ENCODE data around the gene ZNF205. TPM values are rescaled to one million over a fixed set of nuclear protein-coding genes. Genes with fewer than 3 reads are reported as not detected.

Gene ZNF205
- total and polyA plus RNA-seq, 2 donors (not counting 1 experiment from before 2014, with no cell fraction given), result not detected

DNA sequence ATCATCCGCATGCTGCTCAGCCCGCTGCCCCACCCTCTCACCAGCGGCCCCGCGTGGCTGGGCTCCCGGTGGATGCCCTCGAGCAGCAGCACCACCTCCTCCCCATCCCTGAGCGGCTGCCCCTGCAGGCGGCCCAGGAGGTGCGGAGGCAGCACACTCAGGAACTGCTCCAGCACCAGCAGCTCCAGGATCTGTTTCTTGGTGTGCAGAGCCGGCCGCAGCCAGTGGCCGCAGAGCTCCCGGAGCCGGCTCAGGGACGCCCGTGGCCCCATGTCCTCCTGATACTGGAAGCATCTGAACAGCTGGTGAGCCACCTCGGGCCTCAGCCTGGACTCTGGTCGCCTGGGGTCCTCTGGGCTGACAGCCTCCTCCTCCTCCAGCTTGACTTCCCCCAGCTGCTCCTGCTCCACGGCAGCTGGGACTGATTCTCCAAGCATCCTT is 19.9 kb upstream of the ZNF205 start:
- H3K36me3 ChIP-seq (replicated peaks in 1 of 2; ENCODE audit: control extremely low read depth in 1 of 2, control insufficient read depth in 1 of 2, extremely low read depth in 1 of 2, insufficient read depth in 2 of 2, low read length in 1 of 2), result no peaks in the 10 kb centered on the region
- intact Hi-C loops (cut with micrococcal nuclease), result no loop called here
- WGBS (ENCODE audit: insufficient coverage), result 93% methylated on average over 20 of the region's 20 CpGs
- TF ChIP-seq, protein P1, sequence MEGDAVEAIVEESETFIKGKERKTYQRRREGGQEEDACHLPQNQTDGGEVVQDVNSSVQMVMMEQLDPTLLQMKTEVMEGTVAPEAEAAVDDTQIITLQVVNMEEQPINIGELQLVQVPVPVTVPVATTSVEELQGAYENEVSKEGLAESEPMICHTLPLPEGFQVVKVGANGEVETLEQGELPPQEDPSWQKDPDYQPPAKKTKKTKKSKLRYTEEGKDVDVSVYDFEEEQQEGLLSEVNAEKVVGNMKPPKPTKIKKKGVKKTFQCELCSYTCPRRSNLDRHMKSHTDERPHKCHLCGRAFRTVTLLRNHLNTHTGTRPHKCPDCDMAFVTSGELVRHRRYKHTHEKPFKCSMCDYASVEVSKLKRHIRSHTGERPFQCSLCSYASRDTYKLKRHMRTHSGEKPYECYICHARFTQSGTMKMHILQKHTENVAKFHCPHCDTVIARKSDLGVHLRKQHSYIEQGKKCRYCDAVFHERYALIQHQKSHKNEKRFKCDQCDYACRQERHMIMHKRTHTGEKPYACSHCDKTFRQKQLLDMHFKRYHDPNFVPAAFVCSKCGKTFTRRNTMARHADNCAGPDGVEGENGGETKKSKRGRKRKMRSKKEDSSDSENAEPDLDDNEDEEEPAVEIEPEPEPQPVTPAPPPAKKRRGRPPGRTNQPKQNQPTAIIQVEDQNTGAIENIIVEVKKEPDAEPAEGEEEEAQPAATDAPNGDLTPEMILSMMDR (IDR thresholded peaks at IDR 0.05), result no peak
- no peak for TF ChIP-seq EZH2 (IDR thresholded peaks at IDR 0.05; ENCODE audit: borderline replicate concordance, insufficient read depth, low read depth, low read length, poor library complexity, severe bottlenecking)
- H3K9me3 ChIP-seq (ENCODE audit: control extremely low read depth in 1 of 3, control insufficient read depth in 2 of 3, insufficient read depth in 1 of 3, low read length in 2 of 3), result no peaks in the 10 kb centered on the region
- H2AFZ ChIP-seq (ENCODE audit: insufficient read depth, low read depth, low read length, poor library complexity, severe bottlenecking), result no peak overlapping the region
- Mint-ChIP-seq H3K4me1 (peaks cover 19% of the 10 kb centered on the region), H3K27me3 (peaks cover 6% of the 10 kb centered on the region), H3K27ac (no peak overlapping the region), H3K9me3 (ENCODE audit: insufficient read depth) (no peaks in the 10 kb centered on the region), H3K4me3 (no peak overlapping the region)
- H3K27ac ChIP-seq (ENCODE audit: low read length in 2 of 2), result no peak overlapping the region
- no peak overlapping the region for H3K9ac ChIP-seq (ENCODE audit: low read length)
- no peaks in the 10 kb centered on the region for H3K79me2 ChIP-seq (ENCODE audit: control insufficient read depth, insufficient read depth, low read length)
- no peaks in the 10 kb centered on the region for H4K20me1 ChIP-seq (ENCODE audit: control insufficient read depth, insufficient read depth, low read length, poor library complexity, severe bottlenecking)
- ChIA-PET POLR2A (interaction anchor here (0.5 to 1.0 kb wide), 2 partner anchors 34 to 64 kb away, joined by 3 to 5 read pairs; no protein-coding TSS in a partner anchor), CTCF (interaction anchor here (0.9 to 12.2 kb wide), 2 partner anchors 37 to 133 kb away, joined by 3 to 238 read pairs; partner anchors contain the start of gene ZNF213)
- peaks cover 9 to 12% of the 10 kb centered on the region in 2 donors for H3K4me1 ChIP-seq (ENCODE audit: control insufficient read depth in 2 of 2, insufficient read depth in 2 of 2, low read length in 2 of 2)
- ATAC-seq (ENCODE audit: low read depth) (no peak), DNase-seq (no peak)
- no peak overlapping the region for H3K4me2 ChIP-seq (replicated peaks; ENCODE audit: low read depth, low read length, poor library complexity, severe bottlenecking)
- peaks cover 0 to 5% (median 2%) of the 10 kb centered on the region in 4 experiments for H3K27me3 ChIP-seq (replicated peaks in 1 of 4; ENCODE audit: control extremely low read depth in 1 of 4, control insufficient read depth in 3 of 4, insufficient read depth in 4 of 4, low read length in 3 of 4)
- H3K4me3 ChIP-seq (ENCODE audit: control extremely low read depth in 1 of 5, extremely low read depth in 1 of 5, insufficient read depth in 1 of 5, low read depth in 2 of 5, low read length in 4 of 5), result no peak overlapping the region

DNA sequence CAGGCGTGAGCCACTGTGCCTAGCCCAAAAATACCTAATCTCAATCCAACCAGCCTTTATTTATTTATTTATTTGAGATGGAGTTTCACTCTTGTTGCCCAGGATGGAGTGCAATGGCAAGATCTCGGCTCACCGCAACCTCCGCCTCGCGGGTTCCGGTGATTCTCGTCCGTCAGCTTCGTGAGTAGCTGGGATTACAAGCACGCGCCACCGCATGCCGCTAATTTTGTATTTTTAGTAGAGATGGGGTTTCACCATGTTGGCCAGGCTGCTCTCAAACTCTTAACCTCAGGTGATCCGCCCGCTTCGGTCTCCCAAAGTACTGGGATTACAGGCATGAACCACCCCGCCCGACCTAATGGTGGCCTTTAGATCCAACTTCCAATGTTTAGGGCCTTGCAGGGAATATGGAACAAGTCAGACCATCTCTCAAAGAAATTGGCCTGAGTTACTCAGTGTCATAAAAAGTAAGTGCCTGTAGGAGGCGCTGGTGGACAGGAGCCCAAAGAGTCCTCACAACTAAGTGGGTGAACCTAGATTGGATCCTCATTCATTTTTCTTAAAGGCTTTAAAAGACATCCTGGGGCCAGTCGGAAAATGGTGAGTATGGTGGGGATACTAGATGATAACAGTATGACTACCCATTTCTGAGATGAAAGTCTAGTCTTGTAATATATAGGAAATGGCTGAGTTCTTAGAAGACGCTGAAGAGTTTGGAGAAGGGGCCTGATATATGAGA is 17.9 kb upstream of the ZNF205 start:
- CTCF ChIA-PET, result interaction anchor here (1.1 to 12.2 kb wide), 6 partner anchors 35 to 72 kb away, joined by 3 to 238 read pairs (median 4); partner anchors contain the start of gene ZNF213
- H3K9ac ChIP-seq (ENCODE audit: low read length), result no peak overlapping the region
- intact Hi-C loops (cut with micrococcal nuclease), result no loop called here
- Mint-ChIP-seq H3K27me3 (no peaks in the 10 kb centered on the region), H3K4me1 (peaks cover 20% of the 10 kb centered on the region), H3K4me3 (no peak overlapping the region), H3K9me3 (ENCODE audit: insufficient read depth) (no peaks in the 10 kb centered on the region), H3K27ac (peak overlapping the region; percentile 34)
- H3K4me1 ChIP-seq (ENCODE audit: control insufficient read depth in 2 of 2, insufficient read depth in 2 of 2, low read length in 2 of 2), result peaks cover 9 to 12% of the 10 kb centered on the region in 2 donors
- ATAC-seq (ENCODE audit: low read depth), result no peak
- no peak overlapping the region for H3K27ac ChIP-seq (ENCODE audit: low read length in 2 of 2)
- POLR2A ChIA-PET, result interaction anchor here (1.6 kb wide), 1 partner anchor 20 kb away, joined by 6 read pairs; no protein-coding TSS in a partner anchor
- WGBS (ENCODE audit: insufficient coverage), result 96% methylated on average over 19 of the region's 22 CpGs
- no peak overlapping the region for H3K4me2 ChIP-seq (replicated peaks; ENCODE audit: low read depth, low read length, poor library complexity, severe bottlenecking)
- no peak overlapping the region for H2AFZ ChIP-seq (ENCODE audit: insufficient read depth, low read depth, low read length, poor library complexity, severe bottlenecking)
- no peaks in the 10 kb centered on the region for H4K20me1 ChIP-seq (ENCODE audit: control insufficient read depth, insufficient read depth, low read length, poor library complexity, severe bottlenecking)
- no peaks in the 10 kb centered on the region for H3K79me2 ChIP-seq (ENCODE audit: control insufficient read depth, insufficient read depth, low read length)
- H3K9me3 ChIP-seq (ENCODE audit: control extremely low read depth in 1 of 3, control insufficient read depth in 2 of 3, insufficient read depth in 1 of 3, low read length in 2 of 3), result peaks cover 0 to 2% (median 0%) of the 10 kb centered on the region in 3 donors
- peak; percentile 68 for DNase-seq
- no peak overlapping the region for H3K4me3 ChIP-seq (ENCODE audit: control extremely low read depth in 1 of 5, extremely low read depth in 1 of 5, insufficient read depth in 1 of 5, low read depth in 2 of 5, low read length in 4 of 5)
- peaks cover 0 to 3% (median 0%) of the 10 kb centered on the region in 4 experiments for H3K27me3 ChIP-seq (replicated peaks in 1 of 4; ENCODE audit: control extremely low read depth in 1 of 4, control insufficient read depth in 3 of 4, insufficient read depth in 4 of 4, low read length in 3 of 4)
- H3K36me3 ChIP-seq (replicated peaks in 1 of 2; ENCODE audit: control extremely low read depth in 1 of 2, control insufficient read depth in 1 of 2, extremely low read depth in 1 of 2, insufficient read depth in 2 of 2, low read length in 1 of 2), result no peaks in the 10 kb centered on the region
- TF ChIP-seq, protein P1 (IDR thresholded peaks at IDR 0.05), result peak; percentile 62
- TF ChIP-seq EZH2 (IDR thresholded peaks at IDR 0.05; ENCODE audit: borderline replicate concordance, insufficient read depth, low read depth, low read length, poor library complexity, severe bottlenecking), result no peak

Measured in B cell (primary cell).